ENCODE results near the gene FA2H.
"Not testable (repeated sequence)": the region's sequence is repeated elsewhere in the genome, so short reads cannot be mapped to it uniquely, and the experiment has no call there.

FA2H gene

GRCh38 chr16:74743045-74743667, 31.5 kb downstream of the FA2H start:
- DNase-seq: no peak

DNA sequence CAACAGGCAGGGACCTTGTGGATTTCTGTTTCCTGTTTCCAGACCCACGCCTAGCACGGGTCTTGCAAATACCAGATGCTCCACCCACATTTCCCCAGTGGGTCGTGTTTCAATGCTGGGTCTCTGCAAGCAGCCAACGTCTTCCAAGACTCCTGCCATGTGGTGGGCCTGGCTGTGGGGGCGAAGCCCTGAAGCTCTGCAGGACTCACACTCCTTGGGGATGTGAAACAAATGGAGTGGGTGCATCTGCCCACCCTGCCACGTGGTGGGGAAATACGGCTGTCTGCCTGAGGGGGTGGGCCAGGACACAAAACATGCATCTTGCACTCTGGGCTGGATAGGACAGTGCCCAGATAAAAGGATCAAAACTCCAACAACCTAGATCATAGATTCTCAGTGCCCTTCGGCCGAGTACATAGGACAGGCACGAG, 32.6 kb downstream of the FA2H start:
- no peak for DNase-seq

DNA sequence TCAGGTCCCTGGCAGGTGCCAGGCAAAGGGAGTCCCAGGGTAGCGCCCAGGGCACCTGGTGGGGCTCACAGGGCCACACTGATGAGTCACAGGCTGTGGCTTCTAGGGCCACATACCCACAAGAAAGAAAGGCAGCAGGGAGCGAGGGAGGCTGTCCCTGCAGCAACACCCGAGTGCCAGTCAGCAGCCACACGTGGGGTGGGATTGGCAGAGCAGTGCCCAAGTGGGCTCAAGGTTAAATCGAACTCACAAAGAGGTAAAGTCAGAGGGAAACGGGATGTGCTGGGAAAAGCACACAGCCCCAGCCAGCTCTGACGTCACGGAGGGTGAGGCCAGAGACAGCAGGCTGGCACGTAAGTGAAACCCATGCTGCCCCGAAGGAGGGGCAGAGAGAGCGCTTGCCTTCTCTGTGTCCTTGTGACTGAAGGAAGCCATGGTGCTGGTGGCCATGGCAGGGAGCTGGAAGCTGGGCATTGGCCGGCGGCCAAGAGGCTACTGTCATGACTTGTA, 33.8 kb downstream of the FA2H start:
- no peak for DNase-seq

- DNase-seq: no peak
These were observed 35.3 kb downstream of the FA2H start for GRCh38 chr16:74739275-74739674.

DNA sequence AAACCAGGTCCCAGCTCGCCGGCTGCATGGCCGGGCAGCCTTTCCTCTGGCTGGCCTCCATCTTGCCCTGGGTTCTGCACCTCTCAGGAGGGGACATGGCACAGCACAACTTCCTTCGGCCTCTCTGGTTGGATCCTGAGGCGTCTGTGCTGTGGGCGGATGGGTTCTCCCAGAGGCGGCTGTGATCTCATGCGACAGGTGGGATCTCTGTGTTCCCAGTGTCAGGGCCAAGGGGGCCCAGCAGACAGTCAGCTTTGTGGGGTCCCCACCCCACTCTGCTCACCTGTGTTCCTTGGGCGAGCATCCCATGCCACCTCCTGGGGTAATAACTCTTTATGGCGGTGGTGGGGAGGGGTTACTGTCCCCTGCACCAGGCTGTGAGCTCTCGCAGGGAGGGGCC, 35.8 kb downstream of the FA2H start:
- DNase-seq: no peak

DNA sequence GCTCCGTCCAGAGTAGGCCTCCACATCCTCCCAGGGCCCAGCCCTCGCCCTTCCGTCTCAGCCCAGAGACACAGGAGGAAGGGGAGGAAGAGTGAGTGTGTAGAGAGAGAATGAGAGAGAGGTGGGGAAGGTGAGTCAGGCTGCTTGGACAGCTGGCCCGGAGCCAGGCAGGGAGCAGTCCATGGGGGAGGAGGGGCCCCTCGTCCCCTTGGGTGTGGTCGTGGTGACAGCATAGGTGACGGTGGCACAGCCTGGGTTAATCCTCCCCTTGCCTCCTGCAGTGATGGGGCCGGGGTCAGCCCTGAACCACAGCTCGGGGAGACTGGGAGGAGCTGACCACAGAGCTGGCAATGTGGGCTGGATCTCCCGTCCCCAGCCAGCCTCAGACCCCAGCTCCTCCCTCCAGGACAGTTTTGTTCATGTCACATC, 36.5 kb downstream of the FA2H start:
- DNase-seq: no peak

DNA sequence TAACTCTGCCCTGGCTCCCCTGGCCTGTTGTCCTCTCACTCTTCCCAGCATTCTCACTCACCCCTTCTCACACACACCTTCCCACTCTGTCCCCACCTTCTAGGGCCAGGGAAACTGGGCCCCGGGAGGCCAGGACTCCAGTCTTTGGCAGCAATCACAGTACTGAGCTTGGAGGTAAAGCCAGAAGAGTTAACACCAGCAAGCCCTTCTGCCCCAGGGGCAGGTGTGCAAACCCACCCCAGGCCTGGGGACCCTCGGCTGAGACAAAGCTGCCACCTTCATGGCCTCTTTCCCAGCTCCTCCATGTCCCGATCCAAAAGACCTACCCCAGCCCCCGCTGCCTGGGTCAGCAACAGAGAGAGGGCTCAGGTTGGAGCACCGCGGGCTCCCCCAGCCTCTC, 37.1 kb downstream of the FA2H start:
- DNase-seq: no peak

- no peak for DNase-seq
These were observed 38.0 kb downstream of the FA2H start for GRCh38 chr16:74736531-74737157.

DNA sequence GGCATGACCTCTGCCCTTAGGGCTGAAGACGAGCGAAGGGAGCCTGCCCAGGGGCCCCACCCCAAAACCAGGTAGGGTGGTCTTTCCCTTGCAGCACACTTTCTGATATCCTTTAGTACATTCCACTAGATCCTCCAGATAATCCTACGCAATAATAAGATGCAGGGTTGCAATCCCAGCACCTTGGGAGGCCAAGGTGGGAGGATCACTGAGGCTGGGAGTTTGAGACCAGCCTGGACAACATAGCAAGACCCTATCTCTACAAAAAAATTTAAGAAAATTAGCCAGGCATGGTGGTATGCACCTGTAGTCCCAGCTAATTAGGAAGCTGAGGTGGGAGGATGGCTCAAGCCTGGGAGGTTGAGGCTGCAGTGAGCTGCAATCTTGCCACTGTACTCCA, 39.1 kb downstream of the FA2H start:
- no peak for DNase-seq

DNA sequence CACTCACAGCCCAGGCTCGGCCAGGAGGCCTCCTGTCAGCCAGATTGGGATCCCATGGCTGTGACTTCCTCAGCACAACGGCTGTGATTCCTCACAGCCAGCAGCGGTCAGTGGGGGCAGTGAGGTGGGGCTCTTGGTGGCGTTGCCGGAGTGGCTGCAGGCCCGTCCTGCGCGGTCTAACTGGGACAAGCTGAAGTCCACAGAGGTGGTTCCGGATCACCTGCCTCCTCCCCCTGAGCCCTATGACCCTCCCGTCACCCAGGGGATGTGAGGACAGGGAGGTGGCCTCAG, 39.5 kb downstream of the FA2H start:
- no peak for DNase-seq

GRCh38 chr16:74734361-74735161, 40.1 kb downstream of the FA2H start:
- no peak for DNase-seq

- no peak for DNase-seq
These were observed 41.8 kb downstream of the FA2H start for GRCh38 chr16:74732707-74733350.

DNA sequence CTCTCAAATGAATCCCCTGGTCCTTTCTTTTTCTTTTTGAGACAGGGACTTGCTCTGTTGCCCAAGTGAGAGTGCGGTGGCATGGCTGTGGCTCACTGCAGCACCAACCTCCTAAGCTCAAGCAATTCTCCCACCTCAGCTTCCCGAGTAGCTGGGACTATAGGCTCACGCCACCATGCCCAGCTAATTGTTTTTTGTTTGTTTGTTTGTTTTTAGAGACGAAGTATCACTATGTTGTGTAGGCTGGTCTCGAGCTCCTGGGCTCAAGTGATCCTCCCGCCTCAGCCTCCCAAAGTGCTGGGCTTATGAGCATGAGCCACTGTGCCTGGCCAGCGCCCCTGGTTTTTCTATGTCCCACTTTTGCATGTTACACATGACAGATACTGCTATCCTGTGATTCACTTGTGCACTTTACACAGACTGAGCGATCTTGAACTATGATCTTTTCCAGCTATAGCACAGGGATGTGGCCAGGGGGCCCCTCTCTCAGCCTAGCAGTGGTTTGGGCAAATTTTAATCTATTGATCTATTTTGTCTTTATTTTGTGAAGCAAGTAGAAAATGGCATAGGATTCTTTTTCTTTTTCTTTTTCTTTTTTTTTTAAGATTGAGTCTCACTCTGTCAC, 42.7 kb downstream of the FA2H start:
- DNase-seq: no peak

DNA sequence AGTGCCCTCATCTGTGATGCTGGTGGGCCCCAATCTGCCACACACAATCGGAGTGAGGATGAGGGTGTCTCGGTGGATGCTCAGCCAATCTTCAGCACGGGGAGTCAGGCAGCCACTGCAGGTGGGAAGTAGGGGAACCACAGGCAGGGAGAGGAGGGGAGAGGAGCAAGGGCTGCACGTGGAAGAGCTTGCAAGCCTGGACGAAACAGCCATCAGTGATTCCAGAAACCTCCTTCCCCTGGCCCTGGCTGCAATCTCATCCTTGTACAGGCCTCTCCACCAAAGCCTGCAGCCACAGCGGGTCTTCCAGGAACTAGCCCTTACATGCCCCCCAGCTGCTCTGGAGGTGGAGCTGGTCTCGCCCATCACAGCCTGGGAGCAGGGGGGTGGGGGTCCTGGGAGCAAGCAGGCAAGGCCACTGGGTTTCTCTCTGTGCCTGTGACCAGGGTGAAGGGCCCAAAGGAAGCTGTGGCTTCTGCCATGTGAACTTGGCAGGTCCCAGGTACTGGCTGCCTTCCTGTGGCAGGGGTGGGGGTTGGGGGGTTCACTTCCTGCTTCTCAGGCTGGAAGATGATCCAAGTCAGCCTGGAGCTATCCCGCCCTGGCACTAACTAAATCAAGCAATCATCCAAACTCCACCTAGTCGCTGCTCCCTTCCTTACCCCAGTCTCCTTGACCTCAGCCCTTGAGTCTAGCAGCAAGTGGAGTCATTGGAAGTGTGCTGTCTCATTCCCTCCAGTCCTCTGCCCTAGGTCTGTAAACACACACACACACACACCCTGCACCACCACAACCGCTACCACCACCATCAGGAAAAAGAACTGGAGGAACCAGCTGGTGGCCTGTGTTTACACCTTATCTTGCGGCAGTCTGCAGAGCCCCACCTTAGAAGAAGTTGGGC, 44.6 kb downstream of the FA2H start:
- DNase-seq: no peak

- no peak for DNase-seq
These were observed 46.7 kb downstream of the FA2H start for GRCh38 chr16:74727903-74728302.

DNA sequence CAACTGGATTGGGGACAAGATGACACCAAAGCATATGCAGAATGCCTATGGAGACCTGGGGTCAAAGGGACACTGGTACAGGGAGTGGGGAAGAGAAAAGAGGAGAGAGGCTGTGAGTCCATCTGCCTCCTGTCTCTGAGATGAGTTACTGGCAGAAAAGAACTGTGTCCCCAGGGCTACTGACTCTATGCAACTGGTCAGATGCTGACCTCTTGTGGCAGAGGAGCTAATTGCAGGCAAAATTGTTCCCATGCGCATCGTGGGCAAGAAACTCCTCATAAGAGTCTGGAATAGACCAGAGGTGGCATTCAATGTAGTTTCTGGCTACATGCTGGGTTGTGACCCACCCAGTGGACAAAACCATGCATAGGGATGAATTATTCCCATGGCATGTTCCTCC, 47.9 kb downstream of the FA2H start:
- DNase-seq: no peak

DNA sequence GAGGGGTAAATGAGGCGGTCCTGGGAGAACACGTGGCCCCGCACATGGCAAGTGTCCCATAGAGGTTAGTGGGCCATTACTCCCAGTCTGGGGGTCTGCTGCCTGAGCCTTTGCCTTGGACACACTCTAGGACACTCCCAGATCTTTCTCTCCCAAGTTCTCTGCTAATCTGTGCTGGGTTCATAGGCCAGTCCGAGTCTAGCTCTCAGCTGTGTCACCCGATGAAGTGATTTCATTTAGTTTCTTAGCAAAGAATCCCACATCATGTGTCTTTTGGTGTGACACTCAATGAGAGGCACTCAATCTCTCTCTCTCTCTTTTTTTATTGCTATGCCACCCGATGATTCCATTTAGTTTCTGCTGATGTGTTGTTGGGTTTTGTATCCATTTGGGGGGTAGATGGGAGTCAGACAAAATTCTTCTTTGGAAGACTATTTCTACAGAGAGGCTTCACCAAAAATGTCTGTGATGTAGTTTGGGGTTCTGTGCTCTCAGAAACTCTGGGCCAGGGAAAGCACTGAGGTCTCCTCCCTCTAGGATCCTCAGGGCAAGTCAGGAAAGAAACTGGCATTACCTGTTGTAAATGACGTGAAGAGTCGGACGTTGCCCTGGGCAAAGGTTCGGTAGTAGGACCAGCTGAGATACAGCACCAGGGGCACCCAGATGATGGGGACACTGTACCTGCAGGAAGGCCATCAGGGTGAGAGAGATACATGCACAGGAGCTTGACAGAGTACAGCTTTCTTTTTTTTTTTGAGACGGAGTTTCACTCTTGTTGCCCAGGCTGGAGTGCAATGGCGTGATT, 48.8 kb downstream of the FA2H start:
- no peak for DNase-seq

GRCh38 chr16:74724820-74725549, 49.6 kb downstream of the FA2H start:
- no peak for DNase-seq

GRCh38 chr16:74723256-74723655, 51.4 kb downstream of the FA2H start:
- no peak for DNase-seq

GRCh38 chr16:74722156-74722555, 52.5 kb downstream of the FA2H start:
- not testable (repeated sequence) for DNase-seq

- no peak for DNase-seq
These were observed 52.9 kb downstream of the FA2H start for GRCh38 chr16:74721716-74722115.

All from NCI-H748 treated with DMSO at 0.1 percent for 48 hours (cell line).